ENCODE data around the gene TLK2. TPM values are rescaled to one million over a fixed set of nuclear protein-coding genes. Genes with fewer than 3 reads are reported as not detected.

Gene TLK2
- total RNA-seq, 2 experiments from 2014 or later = 33.4 to 38.3 TPM

DNA sequence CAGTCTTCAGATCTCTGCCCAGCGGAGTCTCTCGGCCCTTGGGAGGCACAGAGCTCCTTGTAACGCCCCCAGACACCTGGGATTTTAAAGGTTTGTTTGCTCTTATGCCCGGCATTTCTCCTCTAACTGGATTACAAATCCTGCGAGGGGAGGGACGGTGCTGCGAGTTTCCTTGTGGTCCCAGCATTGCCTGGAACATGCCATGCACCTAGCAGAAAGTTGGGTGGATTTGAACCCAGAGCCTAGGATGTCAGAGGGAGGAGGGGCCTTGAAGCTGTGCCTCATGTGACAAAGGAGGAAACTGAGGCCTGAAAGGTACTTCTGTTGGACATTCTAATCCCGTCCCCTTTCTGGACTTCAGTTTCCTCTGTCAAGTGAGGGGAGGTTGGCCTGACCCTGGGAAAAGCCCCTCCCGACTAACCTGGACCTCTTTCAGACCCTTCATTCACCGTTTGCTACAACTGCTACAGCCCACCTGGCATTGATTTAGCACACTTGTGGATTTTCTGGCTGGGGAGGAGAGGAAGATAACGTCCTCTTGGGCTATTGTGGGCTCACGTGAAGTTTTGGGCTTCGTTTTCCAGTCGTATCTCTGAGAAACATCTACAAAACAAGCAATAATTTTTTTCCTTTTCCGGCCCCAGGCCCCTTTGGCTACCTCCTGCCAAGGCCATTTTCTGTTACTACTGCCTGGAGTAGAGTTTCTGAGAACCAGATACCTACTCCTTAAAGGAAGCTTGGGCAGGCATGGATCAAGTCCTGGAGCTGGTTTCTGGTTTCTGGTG lies 179.7 kb downstream of the TLK2 start:
- Mint-ChIP-seq H3K9me3 (ENCODE audit: insufficient read depth) (peaks cover 10% of the 10 kb centered on the region), H3K27ac (no peak overlapping the region), H3K4me1 (ENCODE audit: low read depth) (peaks cover 9% of the 10 kb centered on the region), H3K4me3 (no peak overlapping the region), H3K36me3 (ENCODE audit: low read depth) (peaks cover 2% of the 10 kb centered on the region), H3K27me3 (ENCODE audit: low read depth) (peaks cover 41% of the 10 kb centered on the region)
- ChIA-PET CTCF (no interaction called here), POLR2A (no interaction called here)
- DNase-seq (no peak), ATAC-seq (no peak)

DNA sequence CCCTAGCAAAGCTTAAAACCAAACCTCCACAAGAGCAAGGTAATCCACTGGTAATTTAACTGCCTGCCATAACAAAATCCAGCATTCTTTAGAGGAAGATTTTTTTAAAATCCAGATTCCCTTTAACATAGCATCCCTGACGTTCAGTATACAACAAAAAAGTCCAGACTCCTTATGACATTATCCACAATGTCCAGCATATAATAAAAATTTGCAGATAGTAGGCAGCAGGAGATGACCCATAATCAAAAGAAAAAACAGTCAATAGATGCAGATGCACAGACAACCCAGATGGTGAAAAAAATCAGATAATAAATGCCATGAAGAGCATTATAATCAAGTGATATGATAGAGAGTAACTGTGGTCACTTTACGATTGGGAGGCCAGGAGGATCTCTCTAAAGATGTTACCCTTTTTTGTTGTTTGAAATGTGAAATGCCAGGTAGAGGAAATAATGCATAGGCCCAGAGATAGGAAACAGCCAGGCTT lies 182.0 kb downstream of the TLK2 start:
- ATAC-seq (no peak), DNase-seq (no peak)
- Mint-ChIP-seq H3K4me3 (no peak overlapping the region), H3K9me3 (ENCODE audit: insufficient read depth) (peaks cover 10% of the 10 kb centered on the region), H3K27ac (no peak overlapping the region), H3K36me3 (ENCODE audit: low read depth) (peaks cover 2% of the 10 kb centered on the region), H3K4me1 (ENCODE audit: low read depth) (no peaks in the 10 kb centered on the region), H3K27me3 (ENCODE audit: low read depth) (peaks cover 34% of the 10 kb centered on the region)
- CTCF ChIA-PET = interaction anchor here (1.2 kb wide), 1 partner anchor 11 kb away, joined by 6 read pairs; no protein-coding TSS in a partner anchor
- POLR2A ChIA-PET = no interaction called here

DNA sequence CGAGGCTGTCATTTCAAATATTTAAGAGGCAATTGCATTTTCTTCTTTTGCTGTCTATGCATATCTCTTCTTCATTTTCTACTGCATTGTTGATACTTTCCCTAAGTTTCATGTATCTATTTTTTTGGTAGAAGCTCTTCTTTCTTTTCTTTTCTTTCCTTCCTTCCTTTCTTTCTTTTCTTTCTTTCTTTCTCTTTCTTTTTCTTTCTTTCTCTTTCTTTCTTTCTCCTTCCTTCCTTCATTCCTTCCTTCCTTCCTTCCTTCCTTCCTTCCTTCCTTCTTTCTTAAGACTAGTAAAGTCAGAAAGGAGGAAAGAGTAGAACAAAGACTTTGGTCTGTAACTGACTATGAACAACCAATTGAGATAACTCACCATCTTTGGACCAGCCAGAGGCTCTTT lies 182.7 kb downstream of the TLK2 start:
- Mint-ChIP-seq H3K4me3 (no peak overlapping the region), H3K4me1 (ENCODE audit: low read depth) (no peaks in the 10 kb centered on the region), H3K9me3 (ENCODE audit: insufficient read depth) (peaks cover 10% of the 10 kb centered on the region), H3K36me3 (ENCODE audit: low read depth) (peaks cover 2% of the 10 kb centered on the region), H3K27me3 (ENCODE audit: low read depth) (peaks cover 31% of the 10 kb centered on the region), H3K27ac (no peak overlapping the region)
- POLR2A ChIA-PET = no interaction called here
- CTCF ChIA-PET = no interaction called here
- ATAC-seq (no peak), DNase-seq (no peak)

DNA sequence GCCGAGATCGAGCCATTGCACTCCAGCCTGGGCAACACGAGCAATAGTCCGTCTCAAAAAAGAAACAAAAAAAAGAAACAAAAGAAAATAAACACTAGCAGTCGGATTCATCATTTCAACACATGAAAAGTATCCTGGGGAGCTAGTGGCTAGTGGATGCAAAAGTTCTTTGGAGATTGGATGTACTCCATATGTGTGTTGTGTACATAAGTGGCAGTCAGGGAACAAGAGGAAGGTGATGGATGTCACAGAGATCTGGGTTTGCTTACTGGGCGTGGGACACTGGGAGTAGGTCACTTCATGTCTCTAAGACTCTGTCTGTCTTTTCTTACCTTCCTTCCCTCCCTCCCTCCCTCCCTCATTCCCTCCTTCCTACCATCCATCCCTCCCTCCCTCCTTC lies 184.2 kb downstream of the TLK2 start:
- ChIA-PET POLR2A (no interaction called here), CTCF (no interaction called here)
- no peak for ATAC-seq
- Mint-ChIP-seq H3K4me3 (no peak overlapping the region), H3K4me1 (ENCODE audit: low read depth) (no peaks in the 10 kb centered on the region), H3K36me3 (ENCODE audit: low read depth) (peaks cover 2% of the 10 kb centered on the region), H3K27me3 (ENCODE audit: low read depth) (peaks cover 28% of the 10 kb centered on the region), H3K27ac (no peak overlapping the region), H3K9me3 (ENCODE audit: insufficient read depth) (peaks cover 10% of the 10 kb centered on the region)
- no peak for DNase-seq

Other genes with a start within 250 kb of the TLK2 start
- gene EFCAB3, start 98.3 kb upstream of the TLK2 start, total RNA-seq = not detected
- gene METTL2A, start 54.9 kb upstream of the TLK2 start, total RNA-seq = 10 to 100 TPM; 18.8 to 20.2 TPM
- 1 to 10 TPM; 1.7 to 2.3 TPM for gene MRC2, start 148.8 kb downstream of the TLK2 start, total RNA-seq